DND-41 (cell line): Measurements from ENCODE around the gene PDCD4.

Experiments used
- ATAC-seq: fragments of 200-7000 bp; cut with Tn5 transposase; 3 replicates; pipeline ENCODE4 v1.9.1; 2021; ENCODE audit warnings: low read depth; ENCODE audit not compliant: insufficient read depth
- DNase-seq: peaks from one replicate; pipeline ENCODE4 v3.0.0-alpha.2; 2020
- H2AFZ ChIP-seq: 2 replicates; pipeline ENCODE4 v1.6.0; 2012; ENCODE audit warnings: low read depth, low read length
- H3K27ac ChIP-seq: 2 replicates; pipeline ENCODE4 v1.5.1; 2012; ENCODE audit warnings: low read length, inconsistent platforms
- H3K27me3 ChIP-seq: fragments of 200-600 bp; sonication (generic); 2 replicates; pipeline ENCODE4 v1.6.0; 2012; ENCODE audit warnings: low read length, mild to moderate bottlenecking, inconsistent platforms; ENCODE audit not compliant: insufficient read depth, poor library complexity
- H3K36me3 ChIP-seq: 2 replicates; pipeline ENCODE4 v1.5.1; 2012; ENCODE audit warnings: low read length, inconsistent platforms; ENCODE audit not compliant: insufficient read depth
- H3K4me1 ChIP-seq: 2 replicates; pipeline ENCODE4 v1.5.1; 2012; ENCODE audit warnings: mild to moderate bottlenecking, low read length; ENCODE audit not compliant: insufficient read depth
- H3K4me2 ChIP-seq: 2 replicates; pipeline ENCODE4 v1.6.0; 2012; ENCODE audit warnings: mild to moderate bottlenecking, moderate library complexity, low read length, inconsistent platforms; ENCODE audit not compliant: insufficient read depth
- H3K4me3 ChIP-seq, 2 experiments: fragments of 200-600 bp in 1 of 2; shearing (Covaris generic) in 1 of 2; 2 replicates each; pipeline ENCODE4 v1.5.1; 2012 to 2016; ENCODE audit warnings: inconsistent platforms in 2 of 2, low read length in 2 of 2, mild to moderate bottlenecking in 2 of 2, low read depth in 1 of 2, moderate library complexity in 1 of 2
- H3K79me2 ChIP-seq: 2 replicates; pipeline ENCODE4 v1.6.0; 2012; ENCODE audit warnings: low read length, inconsistent platforms; ENCODE audit not compliant: insufficient read depth
- H3K9ac ChIP-seq: 2 replicates; pipeline ENCODE4 v1.6.0; 2012; ENCODE audit warnings: low read depth, mild to moderate bottlenecking, inconsistent platforms, low read length, moderate library complexity
- H3K9me3 ChIP-seq: 2 replicates; pipeline ENCODE4 v1.5.1; 2012; ENCODE audit warnings: low read length, moderate library complexity, mild to moderate bottlenecking, inconsistent platforms; ENCODE audit not compliant: insufficient read depth, severe bottlenecking
- H4K20me1 ChIP-seq: 2 replicates; pipeline ENCODE4 v1.6.0; 2012; ENCODE audit warnings: low read length; ENCODE audit not compliant: insufficient read depth
- EZH2 ChIP-seq: IDR thresholded peaks from 3 replicates; pipeline ENCODE4 v1.6.1; 2012; ENCODE audit warnings: borderline replicate concordance, low read depth, mild to moderate bottlenecking, moderate library complexity, low read length, inconsistent platforms; ENCODE audit not compliant: severe bottlenecking
- TF ChIP-seq, protein P1 (sequence below): IDR thresholded peaks from 2 replicates; pipeline ENCODE4 v1.5.1; 2012; ENCODE audit warnings: borderline replicate concordance, low read length, moderate library complexity, mild to moderate bottlenecking; ENCODE audit not compliant: poor library complexity, severe bottlenecking; ENCODE audit errors: extremely low read depth

Gene PDCD4

DNA sequence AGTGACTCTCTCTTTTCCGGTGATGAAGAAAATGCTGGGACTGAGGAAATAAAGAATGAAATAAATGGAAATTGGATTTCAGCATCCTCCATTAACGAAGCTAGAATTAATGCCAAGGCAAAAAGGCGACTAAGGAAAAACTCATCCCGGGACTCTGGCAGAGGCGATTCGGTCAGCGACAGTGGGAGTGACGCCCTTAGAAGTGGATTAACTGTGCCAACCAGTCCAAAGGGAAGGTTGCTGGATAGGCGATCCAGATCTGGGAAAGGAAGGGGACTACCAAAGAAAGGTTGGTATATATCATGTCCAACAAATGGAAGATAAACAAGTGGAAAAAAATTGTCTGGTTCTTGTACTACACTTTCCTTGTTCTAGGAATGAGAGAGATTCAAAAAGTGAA, 9.5 kb downstream of the PDCD4 start:
- Histone ChIP-seq H4K20me1 (no peaks in the 10 kb centered on the region), H3K4me3 (no peak overlapping the region), H3K4me2 (no peak overlapping the region), H3K36me3 (peaks cover 54% of the 10 kb centered on the region), H2AFZ (no peak overlapping the region), H3K27ac (no peak overlapping the region), H3K9ac (no peak overlapping the region), H3K4me1 (no peaks in the 10 kb centered on the region), H3K9me3 (no peaks in the 10 kb centered on the region), H3K79me2 (peaks cover 6% of the 10 kb centered on the region; the same call in 1 of the 2 replicates), H3K27me3 (no peaks in the 10 kb centered on the region)
- TF ChIP-seq EZH2, result no peak
- TF ChIP-seq, protein P1, sequence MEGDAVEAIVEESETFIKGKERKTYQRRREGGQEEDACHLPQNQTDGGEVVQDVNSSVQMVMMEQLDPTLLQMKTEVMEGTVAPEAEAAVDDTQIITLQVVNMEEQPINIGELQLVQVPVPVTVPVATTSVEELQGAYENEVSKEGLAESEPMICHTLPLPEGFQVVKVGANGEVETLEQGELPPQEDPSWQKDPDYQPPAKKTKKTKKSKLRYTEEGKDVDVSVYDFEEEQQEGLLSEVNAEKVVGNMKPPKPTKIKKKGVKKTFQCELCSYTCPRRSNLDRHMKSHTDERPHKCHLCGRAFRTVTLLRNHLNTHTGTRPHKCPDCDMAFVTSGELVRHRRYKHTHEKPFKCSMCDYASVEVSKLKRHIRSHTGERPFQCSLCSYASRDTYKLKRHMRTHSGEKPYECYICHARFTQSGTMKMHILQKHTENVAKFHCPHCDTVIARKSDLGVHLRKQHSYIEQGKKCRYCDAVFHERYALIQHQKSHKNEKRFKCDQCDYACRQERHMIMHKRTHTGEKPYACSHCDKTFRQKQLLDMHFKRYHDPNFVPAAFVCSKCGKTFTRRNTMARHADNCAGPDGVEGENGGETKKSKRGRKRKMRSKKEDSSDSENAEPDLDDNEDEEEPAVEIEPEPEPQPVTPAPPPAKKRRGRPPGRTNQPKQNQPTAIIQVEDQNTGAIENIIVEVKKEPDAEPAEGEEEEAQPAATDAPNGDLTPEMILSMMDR, result no peak
- DNase-seq (no peak), ATAC-seq (no peak)

DNA sequence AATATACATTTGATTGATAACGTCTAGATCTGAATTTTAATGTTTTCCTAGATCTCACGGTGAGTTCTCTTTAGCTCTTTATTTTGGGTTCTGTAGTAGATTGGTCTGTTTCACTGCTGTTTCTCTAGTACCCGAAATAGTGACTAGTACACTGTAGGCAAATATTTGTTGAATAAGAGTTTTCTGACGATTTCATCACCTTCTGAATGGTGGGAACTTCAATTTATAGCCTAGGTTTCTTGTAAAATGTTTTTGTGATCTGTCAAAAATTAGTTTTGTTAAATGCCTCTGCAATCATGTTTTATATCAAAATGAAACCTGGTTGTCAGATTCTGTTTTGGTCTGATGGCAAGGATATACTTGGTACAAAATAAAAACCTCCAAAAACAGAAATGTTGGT, 10.2 kb downstream of the PDCD4 start:
- TF ChIP-seq EZH2, result no peak
- TF ChIP-seq, protein P1, result no peak
- peaks cover 4% of the 10 kb centered on the region; the same call in 1 of the 2 replicates for H3K79me2 ChIP-seq
- no peaks in the 10 kb centered on the region for H3K27me3 ChIP-seq
- no peak overlapping the region for H3K27ac ChIP-seq
- H3K4me2 ChIP-seq, result no peak overlapping the region
- peaks cover 59% of the 10 kb centered on the region for H3K36me3 ChIP-seq
- no peak overlapping the region for H3K9ac ChIP-seq
- no peak overlapping the region for H2AFZ ChIP-seq
- no peak overlapping the region for H3K4me3 ChIP-seq
- no peak for ATAC-seq
- no peaks in the 10 kb centered on the region for H3K9me3 ChIP-seq
- DNase-seq, result no peak
- H3K4me1 ChIP-seq, result no peaks in the 10 kb centered on the region
- no peaks in the 10 kb centered on the region for H4K20me1 ChIP-seq

DNA sequence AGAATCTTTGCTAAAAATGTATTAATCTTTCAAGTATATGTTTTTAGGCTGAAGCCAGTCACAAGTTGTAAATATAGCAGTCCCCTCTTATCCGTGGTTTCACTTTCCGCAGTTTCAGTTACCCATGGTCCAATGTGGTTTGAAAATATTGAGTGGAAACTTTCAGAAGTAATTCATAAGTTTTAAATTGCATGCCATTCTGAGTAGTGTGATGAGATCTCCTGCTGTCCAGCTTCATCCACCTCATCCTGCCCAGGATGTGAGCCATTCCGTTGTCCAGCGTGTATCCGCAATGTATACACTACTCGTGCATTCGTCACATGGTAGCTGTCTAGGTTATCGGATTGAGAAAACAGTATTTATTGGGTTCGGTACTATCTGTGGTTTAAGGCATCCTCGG, 12.2 kb downstream of the PDCD4 start:
- Histone ChIP-seq H3K4me1 (no peaks in the 10 kb centered on the region), H3K79me2 (no peaks in the 10 kb centered on the region), H3K27me3 (no peaks in the 10 kb centered on the region), H3K27ac (no peak overlapping the region), H2AFZ (no peak overlapping the region), H3K36me3 (peaks cover 56% of the 10 kb centered on the region), H3K4me3 (no peak overlapping the region), H3K4me2 (no peak overlapping the region), H4K20me1 (no peaks in the 10 kb centered on the region), H3K9me3 (no peaks in the 10 kb centered on the region), H3K9ac (no peak overlapping the region)
- TF ChIP-seq, protein P1, result no peak
- TF ChIP-seq EZH2, result no peak
- no peak for DNase-seq
- ATAC-seq, result no peak
